HCT116 (cell line): ENCODE results near the gene LSP1. TPM values are rescaled to one million over a fixed set of nuclear protein-coding genes. Genes with fewer than 3 reads are reported as not detected.

Source experiments
- ATAC-seq: fragments of 200-7000 bp; cut with Tn5 transposase; 2 replicates; pipeline ENCODE4 v1.9.1; 2020; ENCODE audit warnings: mild to moderate bottlenecking, moderate library complexity
- BruUV-seq: library from RNA; stranded (reverse); fragments of 400-500 nt; replicated peaks from 2 replicates; lab custom pipeline; 2021; lab: Mats Ljungman, UMichigan
- CTCF ChIA-PET: fragments of 300-600 bp; sonication (Branson Sonifier 250); formaldehyde crosslinking; loops from one replicate; lab custom pipeline; 2021; ENCODE audit warnings: antibody characterized with exemption; lab: Charles Lee
- POLR2A ChIA-PET: fragments of 300-600, 350-600 bp; sonication (Branson Sonifier 250); formaldehyde crosslinking; loops from one replicate; lab custom pipeline; 2021; ENCODE audit warnings: antibody characterized with exemption; lab: Charles Lee
- RAD21 ChIA-PET, 2 experiments: fragments of 300-600 bp; sonication (Branson Sonifier 250); formaldehyde crosslinking; loops; one replicate each; lab custom pipeline; 2023; ENCODE audit warnings: low total read pairs in 2 of 2; ENCODE audit not compliant: uncharacterized antibody in 2 of 2, unreplicated experiment in 2 of 2, low non-redundant PET in 1 of 2; lab: Charles Lee
- DNase-seq: peaks from one replicate; pipeline ENCODE4 v3.0.0-alpha.2; 2010; ENCODE audit warnings: low read depth, low spot score
- H2AFZ ChIP-seq: fragments of 200-600 bp; shearing (Covaris generic), sonication (generic); 2 replicates; pipeline ENCODE4 v1.6.1; 2017; ENCODE audit warnings: low read depth, mixed run types, mixed read lengths, antibody characterized with exemption, low read length; ENCODE audit not compliant: poor library complexity, severe bottlenecking
- H3K27ac ChIP-seq: 2 replicates; pipeline ENCODE4 v1.5.1; 2012; ENCODE audit warnings: low read depth, low read length
- H3K27me3 ChIP-seq: fragments of 200-600 bp; sonication (generic); 2 replicates; pipeline ENCODE4 v1.6.1; 2016; ENCODE audit warnings: mixed run types, low read length, mixed read lengths; ENCODE audit not compliant: insufficient read depth
- H3K36me3 ChIP-seq, 2 experiments: fragments of 200-500 bp in 1 of 2; fragments of 200-600 bp in 1 of 2; sonication (Bioruptor generic) in 1 of 2; sonication (generic) in 1 of 2; 2 replicates each; pipeline versions ENCODE4 v1.5.1 to v1.6.1; 2014 to 2016; ENCODE audit warnings: low read length in 2 of 2, inconsistent platforms in 1 of 2, mixed read lengths in 1 of 2, mixed run types in 1 of 2; ENCODE audit not compliant: insufficient read depth in 2 of 2, control insufficient read depth in 1 of 2
- H3K4me1 ChIP-seq, 2 experiments: fragments of 200-600 bp in 1 of 2; sonication (generic) in 1 of 2; 2 replicates each; pipeline versions ENCODE4 v1.5.1 to v1.6.1; 2012 to 2017; ENCODE audit warnings: low read length in 2 of 2, inconsistent platforms in 1 of 2, mild to moderate bottlenecking in 1 of 2, mixed read lengths in 1 of 2, mixed run types in 1 of 2, moderate library complexity in 1 of 2; ENCODE audit not compliant: insufficient read depth in 2 of 2, control insufficient read depth in 1 of 2
- H3K4me2 ChIP-seq: fragments of 200-600 bp; sonication (generic); 2 replicates; pipeline ENCODE4 v1.6.1; 2017; ENCODE audit warnings: mixed run types, low read length, mixed read lengths
- H3K4me3 ChIP-seq, 2 experiments: fragments of 200-600 bp in 1 of 2; sonication (generic) in 1 of 2; replicated peaks in 1 of 2; 2 replicates each; pipeline ENCODE4 v1.5.1; 2011 to 2016; ENCODE audit warnings: low read length in 2 of 2, control low read depth in 1 of 2, low read depth in 1 of 2, mild to moderate bottlenecking in 1 of 2, mixed read lengths in 1 of 2, mixed run types in 1 of 2
- H3K79me2 ChIP-seq: fragments of 200-600 bp; sonication (generic); 2 replicates; pipeline ENCODE4 v1.6.1; 2017; ENCODE audit warnings: mild to moderate bottlenecking, mixed run types, low read length, moderate library complexity, mixed read lengths; ENCODE audit not compliant: insufficient read depth
- H3K9ac ChIP-seq: fragments of 200-600 bp; sonication (generic); 2 replicates; pipeline ENCODE4 v1.6.1; 2016; ENCODE audit warnings: low read length, mixed read lengths
- H3K9me2 ChIP-seq: fragments of 200-600 bp; sonication (generic), shearing (Covaris generic); 2 replicates; pipeline ENCODE4 v1.6.1; 2017; ENCODE audit warnings: mixed run types, mild to moderate bottlenecking, moderate library complexity; ENCODE audit not compliant: insufficient read depth
- H3K9me3 ChIP-seq, 2 experiments: fragments of 200-500 bp in 1 of 2; fragments of 200-600 bp in 1 of 2; sonication (Bioruptor generic) in 1 of 2; sonication (generic) in 1 of 2; 2 replicates each; pipeline ENCODE4 v1.6.1; 2014 to 2017; ENCODE audit warnings: low read length in 2 of 2, mixed read lengths in 2 of 2, inconsistent platforms in 1 of 2, low read depth in 1 of 2, mild to moderate bottlenecking in 1 of 2, mixed run types in 1 of 2, moderate library complexity in 1 of 2; ENCODE audit not compliant: control insufficient read depth in 1 of 2, insufficient read depth in 1 of 2
- H4K20me1 ChIP-seq: fragments of 200-600 bp; sonication (generic), shearing (Covaris generic); 2 replicates; pipeline ENCODE4 v1.6.1; 2017; ENCODE audit warnings: mixed run types, mild to moderate bottlenecking, moderate library complexity; ENCODE audit not compliant: insufficient read depth
- ATF3 ChIP-seq: IDR thresholded peaks from 2 replicates; pipeline ENCODE4 v1.6.1; 2012
- EZH2 ChIP-seq: fragments of 200-600 bp; sonication (generic); IDR thresholded peaks from 2 replicates; pipeline ENCODE4 v1.6.1; 2017; ENCODE audit warnings: antibody characterized with exemption, mixed run types
- FOSL1 ChIP-seq: IDR thresholded peaks from 2 replicates; pipeline ENCODE4 v1.6.1; 2012; ENCODE audit warnings: low read depth
- YY1 ChIP-seq: IDR thresholded peaks from 2 replicates; pipeline ENCODE4 v1.6.1; 2011; ENCODE audit warnings: low read length, low read depth, moderate library complexity, mild to moderate bottlenecking; ENCODE audit not compliant: insufficient replicate concordance; ENCODE audit errors: extremely low read depth
- ZBTB33 ChIP-seq: IDR thresholded peaks from 2 replicates; pipeline ENCODE4 v1.6.1; 2011; ENCODE audit warnings: mild to moderate bottlenecking, low read length, moderate library complexity; ENCODE audit not compliant: insufficient replicate concordance; ENCODE audit errors: extremely low read depth
- ZFX ChIP-seq: fragments of 450-650 bp; IDR thresholded peaks from 2 replicates; pipeline ENCODE4 v1.6.1; 2017
- intact Hi-C: fragments of 100-400 bp; cut with micrococcal nuclease; formaldehyde crosslinking; loops from 2 replicates; pipeline ENCODE4 v1.10.0; 2022
- total RNA-seq: library from RNA; stranded (reverse); gene quantifications from one replicate; pipeline ENCODE4 v1.2.1, GENCODE V29; 2021; ENCODE audit not compliant: unreplicated experiment

Gene LSP1
- total RNA-seq, 1 experiment from 2014 or later: 1.3 TPM

GRCh38 chr11:1823376-1824220 lies 29.3 kb upstream of the LSP1 start:
- H3K36me3 ChIP-seq: no peaks in the 10 kb centered on the region
- no peak overlapping the region for H3K4me3 ChIP-seq
- H3K9me2 ChIP-seq: no peaks in the 10 kb centered on the region
- POLR2A ChIA-PET: no interaction called here
- H4K20me1 ChIP-seq: no peaks in the 10 kb centered on the region
- TF ChIP-seq ATF3 (no peak), ZBTB33 (no peak), ZFX (no peak), FOSL1 (no peak), YY1 (no peak), EZH2 (no peak)
- TF ChIP-seq, all 23 proteins: peak for 0
- no TSS peak for BruUV-seq
- ATAC-seq: no peak
- DNase-seq: no peak
- CTCF ChIA-PET: interaction anchor here (1.6 to 1.8 kb wide), 2 partner anchors 9 to 10 kb away, joined by 5 to 11 read pairs; partner anchors contain the start of gene SYT8
- intact Hi-C loops: no loop called here
- no peak overlapping the region for H3K9ac ChIP-seq
- H3K27ac ChIP-seq: no peak overlapping the region
- H3K9me3 ChIP-seq: peaks cover 4 to 6% of the 10 kb centered on the region in 2 experiments; a peak in 2 of 4 replicates
- H3K27me3 ChIP-seq: no peaks in the 10 kb centered on the region
- H2AFZ ChIP-seq: no peak overlapping the region
- peaks cover 24 to 33% of the 10 kb centered on the region in 2 experiments for H3K4me1 ChIP-seq
- no peaks in the 10 kb centered on the region for H3K79me2 ChIP-seq
- RAD21 ChIA-PET: no interaction called here
- no peak overlapping the region for H3K4me2 ChIP-seq
